ENCODE measurements around the gene ZNRF3. TPM values are rescaled to one million over a fixed set of nuclear protein-coding genes. Genes with fewer than 3 reads are reported as not detected.

The ZNRF3 gene
- polyA plus RNA-seq, 1 donor (not counting 4 experiments of a cell fraction or from before 2014, with no cell fraction given) = 2.6 TPM

GRCh38 chr22:28938286-28938833, 55.0 kb downstream of the ZNRF3 start:
- H3K9me3 ChIP-seq (ENCODE audit: control insufficient read depth, low read depth, low read length) = no peaks in the 10 kb centered on the region

GRCh38 chr22:28939394-28939793, 56.0 kb downstream of the ZNRF3 start:
- H3K79me2 ChIP-seq (ENCODE audit: control insufficient read depth, insufficient read depth, low read length) = peaks cover 3% of the 10 kb centered on the region
- H3K9me3 ChIP-seq (ENCODE audit: control insufficient read depth, low read depth, low read length) = no peaks in the 10 kb centered on the region
- H2AFZ ChIP-seq (ENCODE audit: control insufficient read depth, low read length) = no peak overlapping the region
- no peak overlapping the region for H3K4me2 ChIP-seq (ENCODE audit: control insufficient read depth, extremely low read depth, insufficient read depth, low read depth, low read length)
- TF ChIP-seq EZH2 (IDR thresholded peaks at IDR 0.05; ENCODE audit: low read length) (no peak), CTCF (optimal IDR thresholded peaks at IDR 0.05 in 1 of 3, IDR thresholded peaks at IDR 0.05 in 1 of 3, conservative IDR thresholded peaks at IDR 0.05 in 1 of 3; ENCODE audit: extremely low read depth in 1 of 3, insufficient read depth in 2 of 3, low read length in 3 of 3) (no peak)
- H3K4me3 ChIP-seq (ENCODE audit: control insufficient read depth in 2 of 3, extremely low read depth in 1 of 3, insufficient read depth in 2 of 3, low read depth in 1 of 3, low read length in 3 of 3) = no peak overlapping the region
- no peaks in the 10 kb centered on the region for H3K4me1 ChIP-seq (ENCODE audit: control insufficient read depth, extremely low read depth, insufficient read depth, low read length)
- peaks cover 2% of the 10 kb centered on the region for H4K20me1 ChIP-seq (ENCODE audit: control insufficient read depth, extremely low read depth, insufficient read depth, low read length)
- dilution Hi-C loops (cut with MboI; ENCODE audit: extremely low pct_ligation_motif_present, low sequenced_read_pairs) = no loop called here
- H3K27me3 ChIP-seq (ENCODE audit: control insufficient read depth, extremely low read depth, insufficient read depth, low read length) = no peaks in the 10 kb centered on the region
- no peak overlapping the region for H3K27ac ChIP-seq (ENCODE audit: control insufficient read depth, insufficient read depth, low read length)
- DNase-seq (ENCODE audit: low read depth, low spot score) = no peak
- no peak for FAIRE-seq
- no peaks in the 10 kb centered on the region for H3K9me1 ChIP-seq (ENCODE audit: control insufficient read depth, extremely low read depth, insufficient read depth, low read length)
- H3K9ac ChIP-seq (ENCODE audit: control insufficient read depth, extremely low read depth, insufficient read depth, low read length) = no peak overlapping the region
- H3K36me3 ChIP-seq (ENCODE audit: control insufficient read depth in 2 of 2, extremely low read depth in 1 of 2, insufficient read depth in 2 of 2, low read length in 2 of 2) = no peaks in the 10 kb centered on the region

More at GRCh38 chr22:28938286-28938833, 55.0 kb downstream of the ZNRF3 start:
- TF ChIP-seq EZH2 (IDR thresholded peaks at IDR 0.05; ENCODE audit: low read length) = no peak
- no peak for TF ChIP-seq CTCF (optimal IDR thresholded peaks at IDR 0.05 in 1 of 3, IDR thresholded peaks at IDR 0.05 in 1 of 3, conservative IDR thresholded peaks at IDR 0.05 in 1 of 3; ENCODE audit: extremely low read depth in 1 of 3, insufficient read depth in 2 of 3, low read length in 3 of 3)
- no peaks in the 10 kb centered on the region for H3K36me3 ChIP-seq (ENCODE audit: control insufficient read depth in 2 of 2, extremely low read depth in 1 of 2, insufficient read depth in 2 of 2, low read length in 2 of 2)
- no peak overlapping the region for H3K4me2 ChIP-seq (ENCODE audit: control insufficient read depth, extremely low read depth, insufficient read depth, low read depth, low read length)
- H2AFZ ChIP-seq (ENCODE audit: control insufficient read depth, low read length) = no peak overlapping the region
- FAIRE-seq = no peak
- dilution Hi-C loops (cut with MboI; ENCODE audit: extremely low pct_ligation_motif_present, low sequenced_read_pairs) = no loop called here
- DNase-seq (ENCODE audit: low read depth, low spot score) = no peak
- no peak overlapping the region for H3K9ac ChIP-seq (ENCODE audit: control insufficient read depth, extremely low read depth, insufficient read depth, low read length)
- H3K4me3 ChIP-seq (ENCODE audit: control insufficient read depth in 2 of 3, extremely low read depth in 1 of 3, insufficient read depth in 2 of 3, low read depth in 1 of 3, low read length in 3 of 3) = no peak overlapping the region
- H3K79me2 ChIP-seq (ENCODE audit: control insufficient read depth, insufficient read depth, low read length) = peaks cover 3% of the 10 kb centered on the region
- no peaks in the 10 kb centered on the region for H3K4me1 ChIP-seq (ENCODE audit: control insufficient read depth, extremely low read depth, insufficient read depth, low read length)
- H3K27ac ChIP-seq (ENCODE audit: control insufficient read depth, insufficient read depth, low read length) = no peak overlapping the region
- H4K20me1 ChIP-seq (ENCODE audit: control insufficient read depth, extremely low read depth, insufficient read depth, low read length) = peaks cover 2% of the 10 kb centered on the region
- no peaks in the 10 kb centered on the region for H3K9me1 ChIP-seq (ENCODE audit: control insufficient read depth, extremely low read depth, insufficient read depth, low read length)
- H3K27me3 ChIP-seq (ENCODE audit: control insufficient read depth, extremely low read depth, insufficient read depth, low read length) = no peaks in the 10 kb centered on the region
